ENCODE results near the gene HINFP.
"Not testable (repeated sequence)": the region's sequence is repeated elsewhere in the genome, so short reads cannot be mapped to it uniquely, and the experiment has no call there.

Gene HINFP

DNA sequence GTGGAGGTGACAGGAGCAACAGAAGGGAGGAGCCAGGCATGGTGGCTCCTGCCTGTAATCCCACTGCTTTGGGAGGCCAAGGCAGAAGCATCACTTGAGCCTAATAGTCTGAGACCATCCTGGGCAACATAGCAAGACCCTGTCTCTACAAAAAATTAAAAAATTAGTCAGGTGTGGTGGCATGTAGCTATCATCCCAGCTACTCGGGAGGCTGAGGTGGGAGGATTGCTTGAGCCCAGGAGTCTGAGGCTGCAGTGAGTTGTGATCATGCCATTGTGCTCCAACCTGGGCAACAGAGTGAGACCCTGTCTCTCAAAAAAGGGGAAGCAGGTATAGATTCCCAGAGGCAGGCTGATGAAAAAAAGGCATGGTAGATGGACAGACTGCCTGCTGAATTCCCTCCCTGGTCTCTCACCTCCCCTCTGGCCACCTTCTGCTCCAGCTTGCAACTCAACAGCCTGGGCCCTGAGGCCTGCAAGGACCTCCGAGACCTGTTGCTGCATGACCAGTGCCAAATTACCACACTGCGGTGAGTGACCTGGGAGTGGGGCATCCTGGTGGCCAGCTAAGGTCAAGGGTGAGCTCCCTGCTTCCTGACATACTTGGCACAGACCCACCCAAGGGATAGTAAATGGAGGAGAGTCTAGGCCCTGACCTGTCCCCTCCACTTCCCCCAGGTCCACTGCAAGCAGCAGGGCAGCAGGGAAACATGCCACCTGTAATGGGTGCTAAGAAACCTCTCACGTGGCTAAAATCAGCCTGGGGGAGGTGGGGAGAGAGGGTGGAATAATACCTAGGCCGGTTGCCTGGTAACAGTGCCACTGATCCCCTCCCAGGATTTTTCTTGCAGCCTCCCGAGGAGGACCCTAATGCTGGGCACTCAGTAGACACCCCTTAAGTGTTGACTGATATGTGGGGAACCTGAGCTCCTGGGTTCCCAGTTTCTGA lies 59.6 kb downstream of the HINFP start:
- FAIRE-seq (no peak), DNase-seq (ENCODE audit: insufficient read length, low spot score) (no peak)

DNA sequence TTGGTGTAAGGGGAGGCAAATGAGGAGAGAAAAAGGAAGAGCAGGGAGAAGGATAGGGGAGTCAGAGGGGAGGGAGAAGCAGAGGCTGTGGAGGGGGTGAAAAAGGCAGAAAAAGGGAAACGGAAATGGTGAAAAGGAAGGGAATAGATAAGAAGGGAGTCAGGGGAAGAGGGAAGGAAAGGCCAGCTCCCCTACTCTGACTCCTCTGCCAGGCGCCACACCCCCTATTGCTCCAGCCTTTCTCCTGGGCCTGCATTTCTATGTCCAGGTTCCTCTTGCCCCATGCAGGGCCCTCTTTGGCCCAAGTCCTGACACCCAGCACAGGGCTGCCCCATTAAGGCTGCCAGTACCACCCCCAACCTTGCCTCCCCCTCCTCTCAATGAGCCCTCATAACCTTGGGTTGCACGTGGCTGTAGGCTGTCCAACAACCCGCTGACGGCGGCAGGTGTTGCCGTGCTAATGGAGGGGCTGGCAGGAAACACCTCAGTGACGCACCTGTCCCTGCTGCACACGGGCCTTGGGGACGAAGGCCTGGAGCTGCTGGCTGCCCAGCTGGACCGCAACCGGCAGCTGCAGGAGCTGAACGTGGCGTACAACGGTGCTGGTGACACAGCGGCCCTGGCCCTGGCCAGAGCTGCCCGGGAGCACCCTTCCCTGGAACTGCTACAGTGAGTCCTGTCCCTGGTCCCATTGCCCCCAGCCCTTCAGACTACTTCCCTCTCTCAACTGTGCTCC lies 60.5 kb downstream of the HINFP start:
- DNase-seq (ENCODE audit: insufficient read length, low spot score) (no peak), FAIRE-seq (no peak)

DNA sequence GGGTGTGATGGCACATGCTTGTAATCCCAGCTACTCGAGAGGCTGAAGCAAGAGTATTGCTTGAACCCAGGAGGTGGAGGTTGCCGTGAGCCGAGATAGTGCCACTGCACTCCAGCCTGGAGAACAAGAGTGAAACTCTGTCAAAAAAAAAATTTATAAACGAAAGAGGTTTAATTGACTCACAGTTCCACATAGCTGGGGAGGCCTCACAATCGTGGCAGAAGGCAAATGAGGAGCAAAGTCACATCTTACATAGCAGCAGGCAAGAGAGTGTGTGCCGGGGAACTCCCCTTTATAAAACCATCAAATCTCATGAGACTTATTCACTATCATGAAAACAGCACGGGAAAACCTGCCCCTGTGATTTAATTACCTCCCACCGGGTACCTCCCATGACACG lies 63.0 kb downstream of the HINFP start:
- FAIRE-seq; DNase-seq (ENCODE audit: insufficient read length, low spot score): not testable (repeated sequence)

All from HTR-8/SVneo (cell line).